Pulmonary artery endothelial cell (primary cell): ENCODE measurements around the gene CYLD. TPM values are rescaled to one million over a fixed set of nuclear protein-coding genes. Genes with fewer than 3 reads are reported as not detected.

Source experiments
- DNase-seq: peaks from one replicate; pipeline ENCODE4 v3.0.0-alpha.2; 2011; ENCODE audit warnings: low read depth, low spot score
- total RNA-seq: library from RNA; depleted of rRNA; stranded (reverse); fragments of >200 nt; gene quantifications from 2 replicates; pipeline ENCODE4 v1.2.3, GENCODE V29; 2014

The CYLD gene
- total RNA-seq, 1 donor from 2014 or later, result 24.7 TPM

- DNase-seq, result no peak
Measured at GRCh38 chr16:50739031-50739430, 2.9 kb upstream of the CYLD start.

GRCh38 chr16:50740736-50741135 lies 1.1 kb upstream of the CYLD start:
- DNase-seq, result no peak

- DNase-seq, result no peak
Measured at GRCh38 chr16:50741225-50741780, 583 bp upstream of the CYLD start.

- no peak for DNase-seq
Measured at GRCh38 chr16:50742576-50743200, 802 bp downstream of the CYLD start.

GRCh38 chr16:50743581-50744225 lies 1.8 kb downstream of the CYLD start:
- DNase-seq, result no peak

GRCh38 chr16:50744881-50745280 lies 3.0 kb downstream of the CYLD start:
- no peak for DNase-seq

GRCh38 chr16:50745940-50746339 lies 4.1 kb downstream of the CYLD start:
- no peak for DNase-seq

GRCh38 chr16:50747207-50747956 lies 5.5 kb downstream of the CYLD start:
- no peak for DNase-seq

GRCh38 chr16:50751528-50751927 lies 9.6 kb downstream of the CYLD start:
- DNase-seq, result no peak

GRCh38 chr16:50752471-50753235 lies 10.8 kb downstream of the CYLD start:
- no peak for DNase-seq

GRCh38 chr16:50756473-50756872 lies 14.6 kb downstream of the CYLD start:
- no peak for DNase-seq

- DNase-seq, result no peak
Measured at GRCh38 chr16:50761267-50761666, 19.4 kb downstream of the CYLD start.

- no peak for DNase-seq
Measured at GRCh38 chr16:50762241-50762640, 20.4 kb downstream of the CYLD start.

- no peak for DNase-seq
Measured at GRCh38 chr16:50763211-50763610, 21.3 kb downstream of the CYLD start.

GRCh38 chr16:50765260-50765659 lies 23.4 kb downstream of the CYLD start:
- no peak for DNase-seq

- no peak for DNase-seq
Measured at GRCh38 chr16:50765861-50766260, 24.0 kb downstream of the CYLD start.

GRCh38 chr16:50767197-50767596 lies 25.3 kb downstream of the CYLD start:
- DNase-seq, result no peak

GRCh38 chr16:50771366-50771765 lies 29.5 kb downstream of the CYLD start:
- no peak for DNase-seq

- DNase-seq, result no peak
Measured at GRCh38 chr16:50774405-50774804, 32.5 kb downstream of the CYLD start.

GRCh38 chr16:50774960-50775359 lies 33.1 kb downstream of the CYLD start:
- no peak for DNase-seq

GRCh38 chr16:50776037-50776436 lies 34.2 kb downstream of the CYLD start:
- DNase-seq, result no peak
